K562 (cell line): ENCODE measurements around the gene RETN. TPM values are rescaled to one million over a fixed set of nuclear protein-coding genes. Genes with fewer than 3 reads are reported as not detected.

Source experiments
- ATAC-seq: fragments of 200-7000 bp; cut with Tn5 transposase; 3 replicates; pipeline ENCODE4 v1.9.1; 2020; ENCODE audit warnings: moderate library complexity
- BruUV-seq: library from RNA; stranded (reverse); fragments of 400-500 nt; replicated peaks from 2 replicates; lab custom pipeline; 2021; lab: Mats Ljungman, UMichigan
- CTCF ChIA-PET: fragments of 300-600 bp; formaldehyde crosslinking; extraction: SDS; loops from one replicate; lab custom pipeline; 2021; ENCODE audit warnings: low intra/inter-chr PET ratio; lab: Yijun Ruan, JAX
- POLR2A ChIA-PET: fragments of 300-600, 350-650 bp; sonication (Branson Sonifier 250); formaldehyde crosslinking; extraction: SDS; loops from one replicate; lab custom pipeline; 2021; ENCODE audit warnings: antibody characterized with exemption, inconsistent platforms; lab: Yijun Ruan, JAX
- DNase-seq, 4 experiments: peaks; one replicate each; pipeline versions ENCODE4 v3.0.0 to v3.0.0-alpha.2; 2011 to 2018; ENCODE audit warnings: low spot score in 3 of 4, mixed read lengths in 3 of 4; ENCODE audit errors: extremely low read depth in 1 of 4
- FAIRE-seq: peaks from 2 replicates; lab custom pipeline; 2011; peaks lifted over from hg19 to GRCh38; lab: Jason Lieb, UNC
- H2AFZ ChIP-seq: 2 replicates; pipeline ENCODE4 v1.6.0; 2011; ENCODE audit warnings: low read depth, low read length, control low read depth, inconsistent platforms
- H3K27ac ChIP-seq: fragments of 200-600 bp; 3 replicates; pipeline ENCODE4 v1.8.0; 2011; ENCODE audit warnings: low read depth, mild to moderate bottlenecking, control low read depth, inconsistent platforms, low read length, moderate library complexity, mixed read lengths; ENCODE audit errors: extremely low read depth
- H3K27me3 ChIP-seq, 2 experiments: fragments of 300-600 bp in 1 of 2; 2 replicates in 1 of 2; 3 replicates in 1 of 2; pipeline versions ENCODE4 v1.6.0 to v1.8.0; 2011; ENCODE audit warnings: inconsistent platforms in 2 of 2, low read length in 2 of 2, mild to moderate bottlenecking in 1 of 2, mixed read lengths in 1 of 2, moderate library complexity in 1 of 2; ENCODE audit not compliant: control insufficient read depth in 2 of 2, insufficient read depth in 2 of 2
- H3K36me3 ChIP-seq: fragments of 300-600 bp; 3 replicates; pipeline ENCODE4 v1.8.0; 2011; ENCODE audit warnings: mild to moderate bottlenecking, low read length, inconsistent platforms; ENCODE audit not compliant: control insufficient read depth, insufficient read depth
- H3K4me1 ChIP-seq, 2 experiments: fragments of 200-600 bp in 1 of 2; replicated peaks in 1 of 2; 2 replicates in 1 of 2; 3 replicates in 1 of 2; pipeline versions ENCODE4 v1.5.1 to v1.8.0; 2011; ENCODE audit warnings: inconsistent platforms in 2 of 2, low read length in 2 of 2, mild to moderate bottlenecking in 1 of 2, mixed read lengths in 1 of 2, moderate library complexity in 1 of 2; ENCODE audit not compliant: control insufficient read depth in 2 of 2, insufficient read depth in 2 of 2
- H3K4me2 ChIP-seq: 2 replicates; pipeline ENCODE4 v1.6.1; 2011; ENCODE audit warnings: low read length, control low read depth, inconsistent platforms, mixed read lengths; ENCODE audit not compliant: insufficient read depth
- H3K4me3 ChIP-seq: fragments of 200-600 bp; sonication (generic), shearing (Covaris generic); 2 replicates; pipeline ENCODE4 v1.5.1; 2016; ENCODE audit warnings: control low read depth, inconsistent platforms
- H3K79me2 ChIP-seq: fragments of 200-600 bp; 3 replicates; pipeline ENCODE4 v1.8.0; 2011; ENCODE audit warnings: low read length, inconsistent platforms; ENCODE audit not compliant: control insufficient read depth, insufficient read depth
- H3K9ac ChIP-seq, 2 experiments: 2 replicates each; pipeline versions ENCODE4 v1.6.0 to v1.6.1; 2011; ENCODE audit warnings: low read depth in 2 of 2, low read length in 2 of 2, control low read depth in 1 of 2, inconsistent platforms in 1 of 2, mild to moderate bottlenecking in 1 of 2, mixed read lengths in 1 of 2; ENCODE audit not compliant: insufficient read depth in 1 of 2
- H3K9me1 ChIP-seq: one replicate; pipeline ENCODE4 v1.6.0; 2011; ENCODE audit warnings: inconsistent platforms, mild to moderate bottlenecking, low read length, moderate library complexity; ENCODE audit not compliant: control insufficient read depth, insufficient read depth
- H3K9me3 ChIP-seq: replicated peaks from 2 replicates; pipeline ENCODE4 v1.5.1; 2011; ENCODE audit warnings: low read depth, low read length, inconsistent platforms; ENCODE audit not compliant: control insufficient read depth, insufficient read depth
- H4K20me1 ChIP-seq: replicated peaks from 2 replicates; pipeline ENCODE4 v1.6.1; 2011; ENCODE audit warnings: low read length, inconsistent platforms, mixed read lengths; ENCODE audit not compliant: control insufficient read depth, insufficient read depth
- BCOR ChIP-seq: fragments of 450-650 bp; IDR thresholded peaks from 2 replicates; pipeline ENCODE4 v1.6.1; 2016
- FOXJ2 ChIP-seq: fragments of 200-800 bp; sonication (Bioruptor generic); IDR thresholded peaks from 2 replicates; pipeline ENCODE4 v1.6.1; 2016; ENCODE audit warnings: missing genetic modification characterization, missing compliant biosample characterization
- PHTF2 ChIP-seq: fragments of 250-450 bp; sonication (Bioruptor Pico); IDR thresholded peaks from 2 replicates; pipeline ENCODE4 v1.5.0; 2021; ENCODE audit warnings: mild to moderate bottlenecking
- PPARD ChIP-seq: fragments of 250-450 bp; sonication (Bioruptor Pico); IDR thresholded peaks from 2 replicates; pipeline ENCODE4 v1.8.0; 2022; ENCODE audit warnings: inconsistent platforms, mild to moderate bottlenecking, moderate library complexity
- RBM25 ChIP-seq: fragments of 200-400 bp; formaldehyde crosslinking; IDR thresholded peaks from 2 replicates; pipeline ENCODE4 v1.6.1; 2018; ENCODE audit warnings: low read length, low read depth, moderate library complexity; ENCODE audit not compliant: severe bottlenecking
- ZFP36 ChIP-seq: fragments of 150-350 bp; IDR thresholded peaks from 2 replicates; pipeline ENCODE4 v1.6.1; 2018; ENCODE audit warnings: low read length, low read depth; ENCODE audit not compliant: partially characterized antibody
- ZNF57 ChIP-seq: fragments of 450-650 bp; formaldehyde crosslinking; IDR thresholded peaks from 2 replicates; pipeline ENCODE4 v1.4.0; 2020; ENCODE audit warnings: mild to moderate bottlenecking, moderate library complexity
- WGBS: fragments of 100-300 bp; shearing (Covaris generic); methylation state at CpG from one replicate; pipeline ENCODE4 v1.1.6; 2016; ENCODE audit warnings: low coverage, mixed read lengths; ENCODE audit not compliant: insufficient coverage; ENCODE audit errors: missing lambda C conversion rate; 5-methylcytosine and 5-hydroxymethylcytosine counted together
- in situ Hi-C: fragments of 300-500 bp; cut with MboI; formaldehyde crosslinking; loops from 4 replicates; pipeline ENCODE4 v1.15.0; 2018; ENCODE audit warnings: inconsistent platforms, mixed read lengths
- intact Hi-C: fragments of 100-400 bp; cut with micrococcal nuclease; formaldehyde crosslinking; loops from 2 replicates; pipeline ENCODE4 v1.14.2; 2022
- polyA plus RNA-seq, 8 experiments: library from polyadenylated mRNA; depleted of rRNA in 4 of 8; stranded (reverse) in 5 of 8; unstranded in 3 of 8; fragments of >200 nt; fragmentation: Nextera tagmentation in 2 of 8; fragmentation: Illumina TruSeq in 1 of 8; extraction: Ambion mirVana in 2 of 8; extraction: Trizol in 1 of 8; gene quantifications; 2 replicates each; pipeline versions ENCODE4 v1.2.1 to v1.2.3, GENCODE V29; 2011 to 2014; ENCODE audit warnings: inconsistent platforms in 1 of 8, missing spikeins in 1 of 8
- total RNA-seq, 7 experiments: library from RNA; depleted of rRNA in 6 of 7; stranded (reverse); fragments of >200 nt in 6 of 7; fragmentation: Illumina TruSeq in 2 of 7; extraction: Trizol in 2 of 7; gene quantifications; 2 replicates each; pipeline versions ENCODE4 v1.2.1 to v1.2.3, GENCODE V29; 2011 to 2021; ENCODE audit warnings: low replicate concordance in 1 of 7

The RETN gene
- total and polyA plus RNA-seq, 9 of the 15 experiments (the other 6 are each of a cell fraction or from before 2014, with no cell fraction given) = not detected

- H3K9ac ChIP-seq = no peak within 1 kb of the TSS
- no TSS peak for BruUV-seq
- no peak within 1 kb of the TSS for H3K4me3 ChIP-seq
- ATAC-seq (no peak), DNase-seq (no peak), FAIRE-seq (no peak)
- H3K9me3 ChIP-seq = no peaks in the 10 kb centered on the region
- H3K4me1 ChIP-seq = peaks cover 2 to 8% of the 10 kb centered on the region in 2 experiments; a peak in 4 of 5 replicates
- TF ChIP-seq RBM25 (peak; percentile 26), PPARD (CRISPR knock-in tag) (no peak), ZFP36 (peak; percentile 60), PHTF2 (CRISPR knock-in tag) (no peak), BCOR (peak; percentile 35; the same call in 1 of the 2 replicates), ZNF57 (CRISPR knock-in tag) (no peak), FOXJ2 (no peak)
- peaks cover 9 to 57% of the 10 kb centered on the region in 2 experiments; a peak in 4 of 5 replicates for H3K27me3 ChIP-seq
- no peak within 1 kb of the TSS for H2AFZ ChIP-seq
- no peak within 1 kb of the TSS for H3K4me2 ChIP-seq
- intact Hi-C loops (no loop called here), in situ Hi-C loops (no loop called here)
- CTCF ChIA-PET = no interaction called here
- no peaks in the 10 kb centered on the region for H3K79me2 ChIP-seq
- H3K36me3 ChIP-seq = no peaks in the 10 kb centered on the region
- H4K20me1 ChIP-seq = peaks cover 4% of the 10 kb centered on the region; the same call in 1 of the 2 replicates
- 3% methylated on average over 16 of the region's 20 CpGs for WGBS
- POLR2A ChIA-PET = interaction anchor here (0.7 to 0.8 kb wide), 2 partner anchors 94 to 218 kb away, joined by 3 read pairs; no protein-coding TSS in a partner anchor
- no peak within 1 kb of the TSS for H3K27ac ChIP-seq
- H3K9me1 ChIP-seq = no peaks in the 10 kb centered on the region
Measured at GRCh38 chr19:7701654-7702457, 33.0 kb downstream of the RETN start, which contains the start of gene FCER2. FCER2 (minus strand) TSS chr19:7702131; CDS start chr19:7699760, 2,371 bp downstream.
